NCI-H146 (cell line): ENCODE measurements around the gene DCP1A.
"Not testable (repeated sequence)": the region's sequence is repeated elsewhere in the genome, so short reads cannot be mapped to it uniquely, and the experiment has no call there.

Experiments
- DNase-seq: peaks from one replicate; lab custom pipeline; 2025; lab: John Stamatoyannopoulos, UW

DCP1A gene

DNA sequence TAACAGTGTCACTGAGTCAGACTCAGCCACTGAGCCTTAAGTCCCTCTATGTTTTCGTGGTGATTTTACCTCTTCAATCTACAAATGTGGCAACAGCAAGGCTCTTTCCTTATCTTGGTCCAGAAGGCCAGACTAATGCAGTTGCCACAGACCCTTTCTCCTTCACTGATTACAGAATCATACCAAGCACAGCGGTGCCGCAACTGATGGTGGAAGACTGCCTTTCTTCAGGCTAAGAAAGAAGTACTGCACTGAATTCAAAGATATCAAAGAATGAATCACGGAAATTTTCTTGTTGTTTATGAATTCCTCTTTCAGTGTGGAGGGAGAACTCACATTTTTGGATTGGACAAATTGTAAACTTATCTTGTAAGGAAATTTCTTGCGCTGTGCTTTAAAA is 18.6 kb downstream of the DCP1A start:
- no peak for DNase-seq

DNA sequence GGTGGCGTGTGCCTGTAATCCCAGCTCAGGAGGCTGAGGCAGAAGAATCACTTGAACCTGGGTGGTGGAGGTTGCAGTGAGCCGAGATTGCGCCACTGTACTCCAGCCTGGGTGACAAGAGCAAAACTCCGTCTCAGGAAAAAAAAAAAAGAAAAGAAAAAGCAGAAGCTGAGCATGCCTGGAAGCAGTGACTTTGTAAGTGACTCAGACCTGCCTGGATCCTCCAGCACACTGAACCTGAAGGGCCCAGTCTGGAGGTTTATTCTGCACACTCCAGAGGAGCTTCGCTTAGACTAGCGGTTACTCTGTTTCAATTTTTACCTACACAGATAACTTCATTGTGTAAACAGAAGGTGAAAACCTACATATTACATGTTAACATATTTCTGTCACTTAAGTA is 19.4 kb downstream of the DCP1A start:
- not testable (repeated sequence) for DNase-seq

DNA sequence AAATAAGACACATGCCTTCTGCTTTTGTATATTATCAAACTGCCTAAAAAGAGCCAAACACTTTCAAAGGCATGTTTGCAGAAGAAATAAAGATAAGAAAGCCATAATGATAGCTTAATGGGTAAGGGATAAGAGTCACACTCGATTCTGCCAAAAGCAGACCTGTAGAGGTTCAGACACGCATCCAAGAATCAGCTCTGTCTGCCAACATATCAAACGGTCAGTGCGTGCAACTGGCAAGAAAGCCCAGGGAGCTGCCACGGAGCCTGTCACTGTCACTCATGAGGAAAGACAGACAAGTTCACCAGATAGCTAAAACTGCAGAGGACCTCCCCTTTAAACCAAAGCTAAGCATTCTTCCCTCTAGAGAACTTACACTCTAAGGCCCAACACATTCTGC is 23.2 kb downstream of the DCP1A start:
- DNase-seq: no peak

DNA sequence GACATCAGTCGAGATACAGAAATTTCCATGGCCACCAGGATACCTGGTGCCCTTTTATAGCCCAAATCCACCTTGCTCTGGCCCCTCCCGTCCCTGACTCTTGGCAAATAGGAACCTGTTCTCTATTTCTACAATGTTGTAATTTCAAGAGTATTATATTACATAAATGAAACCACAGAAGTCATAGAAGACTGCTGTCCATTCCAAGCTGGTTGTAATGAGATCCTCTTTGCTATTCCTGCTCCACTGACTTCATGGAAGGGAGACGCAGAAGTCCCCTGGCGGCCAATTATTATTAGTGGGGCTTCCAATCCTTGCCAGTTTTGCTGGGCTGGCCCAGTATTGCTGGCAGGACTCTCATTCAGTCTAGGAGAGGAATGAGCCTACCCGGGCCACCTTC is 26.6 kb downstream of the DCP1A start:
- no peak for DNase-seq

DNA sequence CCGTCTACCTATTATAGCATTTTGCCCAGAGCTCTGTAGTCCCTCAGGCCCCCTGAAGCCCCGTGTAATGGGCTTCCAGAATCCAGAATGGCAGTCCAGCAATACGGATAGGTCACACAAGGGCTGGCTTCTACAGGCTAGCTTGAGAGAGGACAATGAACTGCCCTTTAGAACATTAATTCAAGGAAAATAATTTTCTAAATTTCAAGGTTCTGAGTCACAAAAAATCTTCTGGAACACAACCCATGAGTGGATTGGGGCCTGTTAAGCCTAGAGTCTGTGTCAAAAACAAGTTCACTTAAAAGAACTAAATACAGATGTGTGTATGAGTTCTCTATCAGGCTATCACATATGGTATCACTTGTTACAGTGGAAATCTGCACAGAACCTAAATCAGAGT is 28.8 kb downstream of the DCP1A start:
- DNase-seq: no peak

DNA sequence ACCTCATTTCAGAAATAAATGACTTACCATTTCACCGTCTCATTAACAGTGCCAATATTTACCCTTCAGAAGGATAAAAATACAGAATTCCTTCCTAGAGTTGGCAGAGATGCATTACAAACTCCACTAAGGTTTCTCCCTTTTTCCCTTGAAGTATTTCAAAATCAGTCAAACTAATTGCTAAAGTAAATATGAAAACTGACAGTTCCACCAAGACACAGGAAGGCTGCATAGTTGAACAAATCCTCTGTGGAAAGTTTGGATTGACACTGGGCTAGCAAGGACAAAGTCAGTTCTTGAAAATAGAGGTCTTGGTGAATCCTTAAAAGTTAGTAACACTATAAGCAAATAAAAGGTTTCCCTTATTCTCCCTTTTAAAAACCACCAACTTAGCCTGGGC is 34.5 kb downstream of the DCP1A start:
- no peak for DNase-seq

DNA sequence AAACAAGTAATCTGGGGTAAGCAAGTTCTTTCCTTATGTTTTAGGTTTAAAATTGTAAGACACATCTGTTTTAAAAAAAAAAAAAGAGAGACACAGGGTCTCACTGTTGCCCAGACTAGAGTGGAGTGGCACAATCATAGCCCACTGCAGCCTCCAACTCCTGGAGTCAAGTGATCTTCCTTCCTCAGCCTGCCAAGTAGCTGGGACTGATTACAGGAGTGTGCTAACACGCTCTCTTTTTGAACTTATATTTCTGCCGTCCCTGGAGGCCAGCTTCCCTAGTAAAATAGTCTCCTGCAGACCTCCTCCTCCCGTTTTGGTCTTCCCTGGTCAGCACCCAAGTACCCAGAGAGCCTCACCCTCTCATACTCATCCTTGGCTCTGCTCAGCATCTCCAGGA is 35.5 kb downstream of the DCP1A start:
- no peak for DNase-seq

DNA sequence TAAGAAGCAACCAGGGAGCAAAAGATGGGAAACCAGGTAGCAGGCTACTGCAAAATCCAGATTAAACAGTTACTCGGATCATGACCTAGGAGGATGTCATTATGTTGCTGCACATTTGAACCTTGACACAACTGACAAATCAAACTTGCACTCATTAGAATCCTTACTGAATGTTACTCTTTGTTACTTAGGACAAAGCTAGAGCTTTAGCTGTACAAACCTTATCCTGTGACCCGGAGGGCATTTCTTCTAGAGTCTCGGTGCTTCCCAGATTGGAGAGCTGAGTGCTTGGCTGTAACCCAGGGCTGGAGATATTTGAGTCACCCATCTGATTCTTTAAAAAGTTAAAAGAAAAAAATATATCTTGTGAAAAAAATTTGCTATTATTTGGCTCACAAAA is 43.4 kb downstream of the DCP1A start:
- DNase-seq: no peak

DNA sequence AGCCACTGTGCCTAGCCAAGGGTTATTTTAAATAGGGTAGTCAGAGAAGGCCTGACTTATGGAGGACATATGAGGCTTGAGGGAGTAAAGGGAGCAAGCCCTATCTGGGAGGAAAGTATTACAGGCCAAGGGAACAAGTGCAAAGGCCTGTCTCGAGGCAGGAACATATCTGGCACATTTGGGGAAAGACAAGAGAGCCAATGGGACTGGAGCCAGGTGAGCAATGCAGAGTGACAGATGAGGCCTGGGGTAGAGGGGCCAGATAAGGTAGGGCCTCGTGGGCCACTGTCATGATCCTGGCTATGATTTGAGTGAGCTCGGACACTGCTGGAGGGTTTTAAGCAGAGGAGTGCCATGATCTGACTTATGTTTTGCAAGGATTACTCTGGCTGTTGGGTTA is 43.8 kb downstream of the DCP1A start:
- no peak for DNase-seq

DNA sequence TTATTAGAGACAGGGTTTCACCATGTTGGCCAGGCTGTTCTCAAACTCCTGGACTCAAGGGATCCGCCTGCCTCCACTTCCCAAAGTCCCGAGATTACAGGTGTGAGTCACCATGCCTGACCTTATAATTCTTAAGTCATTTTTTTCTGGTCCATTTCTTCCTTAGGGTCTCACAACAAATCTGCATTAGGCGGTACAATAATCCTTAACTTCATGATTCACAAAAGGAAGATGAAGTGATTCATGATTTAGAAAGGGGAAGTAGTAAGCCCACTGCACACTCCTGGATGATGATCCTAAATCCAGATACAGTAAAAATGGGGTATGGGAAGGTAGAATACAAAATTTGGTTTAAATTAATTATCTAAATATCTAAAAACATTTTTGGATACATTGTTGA is 46.5 kb downstream of the DCP1A start:
- DNase-seq: no peak

DNA sequence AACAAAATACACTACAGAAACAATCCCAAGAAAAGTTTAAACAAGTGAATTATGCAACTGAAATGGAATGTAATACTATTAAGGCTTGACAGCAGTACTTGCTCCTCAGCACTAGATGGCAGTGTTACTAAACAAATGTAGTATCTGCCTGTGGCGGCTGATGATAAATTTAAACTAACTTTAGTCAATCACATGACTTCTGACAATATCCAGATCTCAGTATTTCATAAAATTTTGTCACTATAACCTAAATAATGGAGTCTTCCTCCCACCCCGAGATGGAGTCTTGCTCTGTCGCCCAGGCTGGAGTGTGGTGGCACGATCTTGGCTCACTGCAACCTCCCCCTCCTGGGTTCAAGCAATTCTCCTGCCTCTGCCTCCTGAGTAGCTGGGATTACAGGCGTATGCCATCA is 47.7 kb downstream of the DCP1A start:
- peak; percentile 2 for DNase-seq

DNA sequence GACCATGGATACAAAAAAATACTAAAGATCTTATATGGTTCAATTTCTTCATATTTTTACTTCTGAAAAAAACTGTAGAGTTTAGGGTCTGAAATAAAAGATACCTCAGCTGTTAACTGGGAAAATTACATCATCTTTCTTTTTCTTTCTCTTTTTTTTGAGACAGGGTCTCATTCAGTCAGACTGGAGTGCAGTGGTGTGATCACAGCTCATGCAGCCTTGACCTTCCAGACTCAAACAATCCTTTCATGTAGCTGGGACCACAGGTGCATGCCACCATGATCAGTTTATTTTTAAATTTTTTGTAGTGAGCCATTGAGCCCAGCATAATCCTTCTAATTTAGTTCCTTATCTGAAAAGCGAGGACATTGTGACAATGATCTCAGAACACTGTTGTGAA is 51.9 kb downstream of the DCP1A start:
- DNase-seq: no peak

DNA sequence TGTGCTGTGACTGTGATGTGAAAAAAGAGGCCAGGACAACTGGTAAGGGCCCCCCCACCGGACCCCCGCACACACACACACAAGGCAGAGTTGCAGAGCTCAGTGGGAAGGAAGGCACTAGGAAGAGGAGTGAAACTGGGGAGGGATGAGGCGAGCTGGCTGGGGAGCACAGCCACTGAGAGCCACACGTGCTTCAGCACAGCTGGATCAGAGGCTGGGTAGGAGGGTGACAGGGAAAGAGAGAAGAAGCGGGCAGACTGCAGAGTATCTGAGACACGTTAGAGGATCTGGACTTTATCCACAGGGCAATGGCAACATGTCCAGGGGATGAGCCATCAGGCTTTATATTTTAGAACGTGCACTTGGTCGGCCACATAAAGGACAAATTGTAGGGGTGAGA is 53.5 kb downstream of the DCP1A start:
- no peak for DNase-seq

DNA sequence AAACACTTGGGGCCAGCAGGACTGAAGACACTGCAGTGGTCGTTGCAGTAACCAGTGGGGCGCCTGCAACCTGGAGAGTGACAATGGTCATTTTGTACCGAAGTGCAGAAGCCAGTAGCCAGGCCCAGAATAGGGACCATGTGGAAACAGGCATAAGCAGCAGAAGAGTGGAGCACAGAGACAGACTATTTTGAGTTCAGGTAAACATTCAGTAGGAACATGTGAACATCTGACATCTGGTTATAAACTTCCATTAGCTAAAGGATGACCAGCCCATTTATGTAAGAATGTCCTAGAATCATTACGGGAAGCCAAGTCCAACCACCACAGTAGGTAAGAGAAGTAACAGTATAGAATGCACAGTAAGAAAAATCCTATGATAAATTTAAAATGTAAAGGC is 59.1 kb downstream of the DCP1A start:
- no peak for DNase-seq

DNA sequence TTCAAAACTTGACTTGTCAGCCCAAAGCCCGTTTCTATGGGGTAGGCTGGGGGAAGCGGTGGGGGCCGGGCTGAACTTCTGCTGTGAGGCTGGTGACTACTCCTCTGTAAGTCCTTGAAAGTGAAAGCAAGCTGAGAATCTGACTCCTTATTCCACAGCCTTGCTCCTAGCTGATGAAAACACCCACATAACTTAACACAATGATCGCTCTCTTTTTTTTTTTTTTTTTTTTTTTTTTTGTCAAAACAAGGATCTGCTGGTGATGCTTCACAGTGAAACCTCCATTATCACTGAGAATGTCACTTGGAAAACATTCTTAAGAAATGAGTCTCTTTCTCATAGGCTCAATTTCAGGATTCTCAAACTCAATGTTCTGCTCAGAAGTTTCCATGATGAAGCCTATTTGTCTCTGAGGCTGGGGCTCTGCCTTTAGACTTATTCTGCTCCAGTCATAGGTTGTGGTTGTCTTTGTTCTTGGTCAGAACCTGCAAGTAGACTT is 60.2 kb downstream of the DCP1A start:
- DNase-seq: no peak

DNA sequence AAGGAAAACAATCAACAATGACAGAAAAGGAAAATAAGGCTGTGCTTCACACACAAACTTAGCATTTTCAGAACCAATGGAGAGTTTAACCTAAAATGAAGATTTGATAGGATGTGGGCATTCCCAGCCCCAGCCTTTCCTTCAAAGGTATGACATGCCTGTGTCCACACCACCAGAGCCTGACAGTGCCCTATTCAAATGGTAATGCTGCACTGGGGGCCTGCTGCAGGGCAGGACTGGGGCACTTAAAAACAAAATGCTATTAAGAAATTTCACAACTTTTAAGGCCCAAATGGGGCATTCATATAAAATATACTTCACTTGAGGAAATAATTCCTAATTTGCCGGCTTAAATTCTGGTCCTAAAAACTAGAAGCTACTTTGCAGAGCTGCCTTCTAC is 60.6 kb downstream of the DCP1A start:
- no peak for DNase-seq

DNA sequence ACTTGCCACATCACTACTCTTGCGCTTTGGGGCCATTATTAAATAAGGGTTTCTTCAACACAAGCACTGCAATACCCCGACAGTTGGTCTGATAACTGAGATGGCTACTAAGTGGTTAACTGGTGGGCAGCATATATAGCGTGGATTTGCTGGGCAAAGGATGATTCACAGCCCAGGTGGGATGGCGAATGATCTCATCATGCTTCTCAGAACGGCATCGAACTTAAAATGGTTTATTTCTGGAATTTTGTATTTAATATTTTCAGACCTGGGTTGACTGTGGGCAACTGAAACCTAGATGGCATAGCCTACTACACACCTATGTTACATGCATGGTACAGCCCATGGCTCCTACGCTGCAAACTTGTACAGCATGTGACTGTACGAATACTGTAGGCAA is 64.8 kb downstream of the DCP1A start:
- no peak for DNase-seq

DNA sequence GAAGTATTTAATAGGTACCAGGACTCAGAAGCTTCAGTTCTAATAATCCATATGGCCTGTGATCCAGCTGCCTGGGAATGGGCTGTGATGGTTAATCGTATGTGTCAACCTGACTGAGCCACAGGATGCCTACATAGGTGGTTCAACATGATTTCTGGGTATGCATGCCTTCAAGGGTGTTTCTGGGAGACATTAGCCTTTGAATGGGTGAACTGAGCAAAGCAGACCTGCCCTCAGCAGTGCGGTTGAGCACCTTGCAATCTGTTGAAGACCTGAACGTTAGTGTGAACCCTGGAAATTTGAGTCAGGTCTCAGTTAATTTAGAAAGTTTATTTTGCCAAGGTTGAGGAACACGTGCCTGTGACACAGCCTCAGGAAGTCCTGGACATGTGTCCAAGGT is 68.7 kb downstream of the DCP1A start:
- DNase-seq: no peak

DNA sequence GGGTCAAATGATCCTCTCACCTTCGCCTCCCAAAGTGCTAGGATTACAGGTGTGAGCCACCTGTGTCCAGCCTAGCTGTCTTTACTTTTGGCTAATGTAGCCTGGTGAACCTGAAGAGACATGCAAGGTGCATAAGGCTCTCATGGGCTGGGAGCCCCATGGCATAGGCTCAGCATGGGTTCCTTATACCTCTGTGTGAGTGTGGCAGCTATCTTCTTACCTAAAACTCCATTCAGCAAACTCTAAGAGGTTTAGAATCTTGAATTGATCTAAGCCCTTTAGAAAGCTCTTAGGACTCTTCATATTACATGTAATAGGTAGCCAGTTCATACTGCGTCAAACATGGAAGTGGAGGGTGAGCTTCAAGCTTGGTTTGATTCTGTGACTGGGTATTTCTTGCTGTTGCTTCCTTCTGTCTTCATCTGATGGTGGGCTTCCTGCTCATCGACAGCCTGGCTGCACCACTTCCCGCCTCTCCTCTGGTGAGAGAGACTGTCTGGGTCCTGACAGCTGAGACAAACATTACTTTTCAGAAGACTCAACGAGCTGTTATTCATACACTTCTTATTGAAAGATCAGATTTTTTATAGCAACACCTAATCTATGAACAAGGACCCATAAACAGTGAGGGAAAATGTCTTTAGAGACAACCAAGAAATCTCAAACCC is 72.3 kb downstream of the DCP1A start:
- peak; percentile 23 for DNase-seq

DNA sequence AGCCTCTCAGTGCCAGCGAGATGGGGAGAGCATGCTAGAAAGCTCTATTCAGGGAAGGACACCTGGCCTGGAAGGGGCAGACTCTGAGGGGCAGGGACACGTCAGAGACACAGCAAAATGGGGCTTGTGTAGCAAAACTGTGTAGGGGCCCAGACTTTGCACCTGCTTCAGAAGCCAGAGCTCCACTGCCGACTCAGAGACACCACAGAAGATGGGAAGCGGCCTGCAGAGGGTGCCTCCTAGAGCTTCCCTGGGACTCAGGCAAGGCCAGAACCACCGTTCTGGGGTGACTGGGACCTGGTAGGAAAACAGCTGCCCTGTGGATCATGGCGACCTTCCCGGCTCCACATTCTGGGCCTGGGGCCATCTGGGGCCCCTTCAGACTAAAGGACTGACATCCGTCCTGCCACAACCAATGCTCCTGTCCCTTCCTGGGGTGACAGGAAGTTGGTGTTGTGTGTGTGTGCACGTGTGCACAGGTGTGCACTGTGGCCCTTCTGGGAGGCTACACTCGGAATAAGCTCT is 74.1 kb downstream of the DCP1A start:
- DNase-seq: no peak

DNA sequence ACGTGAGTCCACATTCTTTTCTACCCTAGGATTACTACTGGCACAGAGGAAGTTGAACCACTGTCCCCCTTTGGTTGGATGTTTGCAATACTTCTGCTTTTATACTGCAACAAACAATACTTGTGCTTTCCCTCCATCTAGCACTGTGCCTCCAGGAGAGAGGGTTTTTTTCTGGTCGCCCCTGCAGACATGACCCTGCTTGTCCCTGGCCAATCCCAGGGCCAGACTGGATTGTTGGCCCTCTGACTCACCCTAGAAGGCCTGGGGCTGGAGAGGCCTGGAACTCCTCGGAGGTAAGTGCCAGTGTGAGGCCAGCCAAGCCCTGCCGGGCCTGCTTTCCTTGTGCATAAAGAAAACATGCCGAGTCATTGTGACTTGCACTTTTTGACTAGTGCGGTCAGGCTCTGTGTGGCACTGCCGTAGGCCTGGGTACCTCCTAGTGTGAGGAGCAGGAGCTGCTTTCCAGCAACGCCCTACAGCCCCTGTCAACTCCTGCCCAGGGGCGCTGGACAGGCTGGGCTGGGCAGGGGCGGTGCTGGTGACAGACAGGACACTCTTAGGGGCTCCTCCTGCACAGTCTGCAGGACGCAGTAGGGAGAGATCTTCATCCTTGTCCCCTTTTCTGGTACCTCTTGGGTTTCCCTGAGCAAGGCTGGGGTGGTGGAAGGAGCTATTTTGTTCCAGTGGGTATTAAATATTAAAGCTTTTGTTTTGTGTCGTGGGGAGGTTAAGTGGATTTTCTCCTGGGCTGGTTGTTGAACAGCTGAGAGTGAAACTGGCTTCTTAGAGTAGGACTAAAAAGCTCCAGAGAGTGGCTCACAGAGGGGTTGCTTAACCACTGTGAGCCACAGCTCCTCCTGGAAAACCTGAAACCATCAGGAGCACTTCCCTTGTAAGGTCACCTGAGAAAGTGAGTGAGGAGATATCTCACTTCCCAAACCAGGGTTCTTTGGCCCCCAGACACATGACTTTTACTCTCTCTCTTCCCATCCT is 77.2 kb downstream of the DCP1A start:
- DNase-seq: peak; percentile 90

DNA sequence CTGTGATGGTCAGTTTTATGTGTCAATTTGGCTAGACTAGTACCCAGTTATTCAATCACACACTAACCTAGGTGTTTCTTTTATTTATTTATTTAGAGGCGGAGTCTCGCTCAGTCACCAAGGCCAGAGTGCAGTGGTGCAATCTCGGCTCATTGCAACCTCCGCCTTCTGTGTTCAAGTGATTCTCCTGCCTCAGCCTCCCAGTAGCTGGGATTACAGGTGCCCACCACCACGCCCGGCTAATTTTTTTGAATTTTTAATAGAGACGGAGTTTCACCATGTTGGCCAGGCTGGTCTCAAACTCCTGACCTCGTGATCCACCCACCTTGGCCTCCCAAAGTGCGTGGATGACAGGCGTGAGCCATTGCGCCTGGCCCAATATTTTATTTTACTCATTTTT is 78.2 kb downstream of the DCP1A start:
- not testable (repeated sequence) for DNase-seq

DNA sequence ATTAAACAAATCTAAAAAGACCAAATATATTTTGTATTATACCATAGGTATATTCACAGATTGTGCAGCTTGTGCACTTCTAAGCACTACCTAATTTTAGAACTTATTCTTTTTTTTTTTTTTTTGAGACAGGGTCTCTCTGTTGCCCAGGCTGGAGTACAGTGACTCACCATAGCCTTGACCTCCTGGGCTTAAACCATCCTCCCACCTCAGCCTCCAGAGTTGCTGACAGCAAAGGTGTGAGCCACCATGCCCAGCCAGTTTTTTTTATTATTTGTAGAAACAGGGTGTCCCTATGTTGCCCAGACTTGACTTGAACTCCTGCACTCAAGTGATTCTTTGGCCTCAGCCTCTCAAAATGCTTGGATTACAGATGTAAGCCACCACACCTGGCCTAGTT is 79.6 kb downstream of the DCP1A start:
- no peak for DNase-seq
